NCI-H446 treated with DMSO at 0.1 percent for 48 hours (cell line): Measurements from ENCODE around the gene XCR1.
"Not testable (repeated sequence)": the region's sequence is repeated elsewhere in the genome, so short reads cannot be mapped to it uniquely, and the experiment has no call there.

Experiments used
- DNase-seq: peaks from one replicate; lab custom pipeline; 2025; lab: John Stamatoyannopoulos, UW

Gene XCR1

GRCh38 chr3:46027021-46027705 lies at the start of gene XCR1:
Gene XCR1 (minus strand): TSS chr3:46027483. CDS start chr3:46021947, 5,536 bp downstream.
- no peak for DNase-seq

GRCh38 chr3:46076606-46077005 lies 49.3 kb upstream of the XCR1 start:
- DNase-seq: no peak

GRCh38 chr3:46075816-46076215 lies 48.5 kb upstream of the XCR1 start:
- DNase-seq: no peak

GRCh38 chr3:46071222-46071858 lies 44.1 kb upstream of the XCR1 start:
- no peak for DNase-seq

- DNase-seq: no peak
Measured at GRCh38 chr3:46070595-46071093, 43.4 kb upstream of the XCR1 start.

- no peak for DNase-seq
Measured at GRCh38 chr3:46068501-46068900, 41.2 kb upstream of the XCR1 start.

- DNase-seq: no peak
Measured at GRCh38 chr3:46067401-46067800, 40.1 kb upstream of the XCR1 start.

GRCh38 chr3:46065750-46066256 lies 38.5 kb upstream of the XCR1 start:
- DNase-seq: no peak

- no peak for DNase-seq
Measured at GRCh38 chr3:46065294-46065705, 38.0 kb upstream of the XCR1 start.

- no peak for DNase-seq
Measured at GRCh38 chr3:46062679-46063078, 35.4 kb upstream of the XCR1 start.

GRCh38 chr3:46061887-46062286 lies 34.6 kb upstream of the XCR1 start:
- DNase-seq: no peak

GRCh38 chr3:46061108-46061720 lies 33.9 kb upstream of the XCR1 start:
- DNase-seq: no peak

- no peak for DNase-seq
Measured at GRCh38 chr3:46060551-46060950, 33.3 kb upstream of the XCR1 start.

- DNase-seq: no peak
Measured at GRCh38 chr3:46059432-46059831, 32.1 kb upstream of the XCR1 start.

GRCh38 chr3:46058981-46059380 lies 31.7 kb upstream of the XCR1 start:
- no peak for DNase-seq

- no peak for DNase-seq
Measured at GRCh38 chr3:46057716-46058115, 30.4 kb upstream of the XCR1 start.

- no peak for DNase-seq
Measured at GRCh38 chr3:46056686-46057085, 29.4 kb upstream of the XCR1 start.

- not testable (repeated sequence) for DNase-seq
Measured at GRCh38 chr3:46053761-46054515, 26.7 kb upstream of the XCR1 start.

GRCh38 chr3:46053265-46053664 lies 26.0 kb upstream of the XCR1 start:
- DNase-seq: not testable (repeated sequence)

GRCh38 chr3:46052531-46052930 lies 25.2 kb upstream of the XCR1 start:
- no peak for DNase-seq

- no peak for DNase-seq
Measured at GRCh38 chr3:46049093-46049492, 21.8 kb upstream of the XCR1 start.

- not testable (repeated sequence) for DNase-seq
Measured at GRCh38 chr3:46046231-46046630, 18.9 kb upstream of the XCR1 start.
